Caco-2 (cell line): ENCODE measurements around the gene VPS26B. TPM values are rescaled to one million over a fixed set of nuclear protein-coding genes. Genes with fewer than 3 reads are reported as not detected.

Experiments
- BruUV-seq: library from RNA; stranded (reverse); fragments of 400-500 nt; replicated peaks from 2 replicates; lab custom pipeline; 2021; lab: Mats Ljungman, UMichigan
- CTCF ChIA-PET: fragments of 300-600 bp; sonication (Branson Sonifier 250); formaldehyde crosslinking; loops from one replicate; lab custom pipeline; 2022; ENCODE audit warnings: antibody characterized with exemption; lab: Charles Lee
- POLR2A ChIA-PET: fragments of 300-600 bp; sonication (Branson Sonifier 250); formaldehyde crosslinking; loops from one replicate; lab custom pipeline; 2022; ENCODE audit warnings: antibody characterized with exemption; lab: Charles Lee
- DNase-seq, 2 experiments: peaks; one replicate each; pipeline versions ENCODE4 v3.0.0 to v3.0.0-alpha.2; 2020 to 2022
- H3K27me3 ChIP-seq: replicated peaks from 2 replicates; pipeline ENCODE4 v1.6.0; 2011; ENCODE audit warnings: low read length; ENCODE audit not compliant: control insufficient read depth, insufficient read depth
- H3K36me3 ChIP-seq: 2 replicates; pipeline ENCODE4 v1.5.1; 2011; ENCODE audit warnings: low read length; ENCODE audit not compliant: control insufficient read depth, insufficient read depth
- H3K4me1 ChIP-seq: fragments of 250-450 bp; sonication (Bioruptor Pico); 2 replicates; pipeline ENCODE4 v1.5.1; 2020; ENCODE audit warnings: mild to moderate bottlenecking
- H3K4me3 ChIP-seq: 2 replicates; pipeline ENCODE4 v1.5.1; 2011; ENCODE audit warnings: low read depth, mild to moderate bottlenecking, control low read depth, low read length
- H3K9me3 ChIP-seq: fragments of 250-450 bp; sonication (Bioruptor Pico); 2 replicates; pipeline ENCODE4 v1.5.1; 2020; ENCODE audit warnings: mild to moderate bottlenecking, moderate library complexity
- H3K27ac Mint-ChIP-seq: one replicate; pipeline ENCODE4 v1.8.0; 2022; ENCODE audit warnings: mixed read lengths; ENCODE audit not compliant: unreplicated experiment
- H3K27me3 Mint-ChIP-seq: one replicate; pipeline ENCODE4 v1.8.0; 2022; ENCODE audit warnings: mixed read lengths; ENCODE audit not compliant: insufficient read depth, unreplicated experiment
- H3K36me3 Mint-ChIP-seq: one replicate; pipeline ENCODE4 v1.8.0; 2022; ENCODE audit warnings: mild to moderate bottlenecking, mixed read lengths; ENCODE audit not compliant: insufficient read depth, unreplicated experiment
- H3K4me1 Mint-ChIP-seq: one replicate; pipeline ENCODE4 v1.8.0; 2022; ENCODE audit warnings: low read depth, mixed read lengths; ENCODE audit not compliant: unreplicated experiment
- H3K4me3 Mint-ChIP-seq: one replicate; pipeline ENCODE4 v1.8.0; 2022; ENCODE audit warnings: mild to moderate bottlenecking, moderate library complexity, mixed read lengths; ENCODE audit not compliant: unreplicated experiment
- H3K9me3 Mint-ChIP-seq: one replicate; pipeline ENCODE4 v1.8.0; 2022; ENCODE audit warnings: mixed read lengths; ENCODE audit not compliant: unreplicated experiment
- intact Hi-C: fragments of 100-400 bp; cut with micrococcal nuclease; formaldehyde crosslinking; loops from one replicate; pipeline ENCODE4 v1.10.0; 2022; ENCODE audit not compliant: unreplicated experiment
- total RNA-seq: library from RNA; stranded (reverse); gene quantifications from 2 replicates; pipeline ENCODE4 v1.2.3, GENCODE V29; 2022
- TF ChIP-seq, protein P1 (sequence below), 2 experiments: fragments of 200-600 bp in 1 of 2; IDR thresholded peaks; 1 replicate in 1 of 2; 2 replicates in 1 of 2; pipeline versions ENCODE4 v1.5.1 to v1.8.0; 2011 to 2022; ENCODE audit warnings: antibody characterized with exemption in 1 of 2, control low read depth in 1 of 2, inconsistent platforms in 1 of 2, low read depth in 1 of 2, low read length in 1 of 2, mild to moderate bottlenecking in 1 of 2, moderate library complexity in 1 of 2; ENCODE audit not compliant: insufficient read depth in 1 of 2, severe bottlenecking in 1 of 2, unreplicated experiment in 1 of 2

Gene VPS26B
- total RNA-seq, 1 experiment from 2014 or later, result 78.1 TPM

DNA sequence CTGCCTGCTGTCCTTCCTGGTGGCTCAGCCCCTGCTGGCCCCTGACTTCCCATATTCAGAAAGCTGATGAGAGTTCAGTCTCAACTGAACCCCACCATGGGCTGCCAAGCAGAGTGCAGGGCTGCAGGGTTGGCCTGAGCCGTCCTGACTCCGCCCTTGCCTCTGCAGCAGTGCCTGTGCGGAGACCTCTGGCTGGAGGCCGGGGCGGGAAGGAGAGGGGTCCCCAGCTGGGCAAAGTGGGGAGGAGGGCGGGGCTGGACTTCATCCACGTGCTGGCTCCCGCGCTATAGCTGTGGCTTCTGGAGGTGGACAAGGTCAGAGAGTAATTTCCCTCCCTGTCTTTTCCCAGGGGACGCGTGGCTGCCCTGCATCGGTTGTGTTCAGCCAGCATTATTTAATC, 65.3 kb downstream of the VPS26B start:
- H3K27me3 Mint-ChIP-seq, result peaks cover 11% of the 10 kb centered on the region
- Histone ChIP-seq H3K27me3 (no peaks in the 10 kb centered on the region), H3K4me3 (no peak overlapping the region), H3K36me3 (no peaks in the 10 kb centered on the region), H3K9me3 (no peaks in the 10 kb centered on the region), H3K4me1 (no peaks in the 10 kb centered on the region)
- ChIA-PET POLR2A (no interaction called here), CTCF (interaction anchor here (0.6 kb wide), 1 partner anchor 36 kb away, joined by 7 read pairs; no protein-coding TSS in a partner anchor)
- no peaks in the 10 kb centered on the region for H3K36me3 Mint-ChIP-seq
- DNase-seq, result no peak
- H3K4me3 Mint-ChIP-seq, result no peak overlapping the region
- H3K4me1 Mint-ChIP-seq, result no peaks in the 10 kb centered on the region
- intact Hi-C loops, result no loop called here
- TF ChIP-seq, protein P1, sequence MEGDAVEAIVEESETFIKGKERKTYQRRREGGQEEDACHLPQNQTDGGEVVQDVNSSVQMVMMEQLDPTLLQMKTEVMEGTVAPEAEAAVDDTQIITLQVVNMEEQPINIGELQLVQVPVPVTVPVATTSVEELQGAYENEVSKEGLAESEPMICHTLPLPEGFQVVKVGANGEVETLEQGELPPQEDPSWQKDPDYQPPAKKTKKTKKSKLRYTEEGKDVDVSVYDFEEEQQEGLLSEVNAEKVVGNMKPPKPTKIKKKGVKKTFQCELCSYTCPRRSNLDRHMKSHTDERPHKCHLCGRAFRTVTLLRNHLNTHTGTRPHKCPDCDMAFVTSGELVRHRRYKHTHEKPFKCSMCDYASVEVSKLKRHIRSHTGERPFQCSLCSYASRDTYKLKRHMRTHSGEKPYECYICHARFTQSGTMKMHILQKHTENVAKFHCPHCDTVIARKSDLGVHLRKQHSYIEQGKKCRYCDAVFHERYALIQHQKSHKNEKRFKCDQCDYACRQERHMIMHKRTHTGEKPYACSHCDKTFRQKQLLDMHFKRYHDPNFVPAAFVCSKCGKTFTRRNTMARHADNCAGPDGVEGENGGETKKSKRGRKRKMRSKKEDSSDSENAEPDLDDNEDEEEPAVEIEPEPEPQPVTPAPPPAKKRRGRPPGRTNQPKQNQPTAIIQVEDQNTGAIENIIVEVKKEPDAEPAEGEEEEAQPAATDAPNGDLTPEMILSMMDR (IDR thresholded peaks at IDR 0.05; ENCODE audit: insufficient read depth in 1 of 2, low read depth in 1 of 2, low read length in 1 of 2, severe bottlenecking in 1 of 2, unreplicated experiment in 1 of 2), result no peak
- no peaks in the 10 kb centered on the region for H3K9me3 Mint-ChIP-seq
- no peak overlapping the region for H3K27ac Mint-ChIP-seq
- BruUV-seq, result no TSS peak

DNA sequence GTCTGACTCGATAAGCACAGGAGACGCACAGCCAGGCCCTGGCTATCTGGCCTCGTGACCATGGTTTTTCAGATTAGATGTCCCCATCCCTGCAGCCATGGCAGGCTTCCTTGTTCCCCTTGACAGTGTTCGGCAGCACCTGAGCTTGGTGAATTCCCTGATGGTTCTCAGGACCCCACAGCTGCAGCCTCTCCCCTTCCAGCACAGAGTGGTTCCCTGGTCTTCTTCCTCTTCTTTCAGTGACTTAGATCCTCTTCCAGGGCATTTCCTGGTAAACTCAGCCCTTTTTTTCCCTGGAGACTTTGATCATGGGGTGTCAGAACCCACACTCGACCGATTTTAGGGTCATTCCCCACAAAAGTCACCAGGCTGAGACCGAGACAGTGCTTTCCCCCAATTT, 66.2 kb downstream of the VPS26B start:
- Mint-ChIP-seq H3K27me3 (peaks cover 15% of the 10 kb centered on the region), H3K4me3 (no peak overlapping the region), H3K4me1 (no peaks in the 10 kb centered on the region), H3K27ac (no peak overlapping the region), H3K36me3 (no peaks in the 10 kb centered on the region), H3K9me3 (no peaks in the 10 kb centered on the region)
- intact Hi-C loops, result no loop called here
- no peak for DNase-seq
- CTCF ChIA-PET, result interaction anchor here (0.6 kb wide), 1 partner anchor 35 kb away, joined by 7 read pairs; no protein-coding TSS in a partner anchor
- Histone ChIP-seq H3K4me3 (no peak overlapping the region), H3K9me3 (no peaks in the 10 kb centered on the region), H3K4me1 (no peaks in the 10 kb centered on the region), H3K27me3 (no peaks in the 10 kb centered on the region), H3K36me3 (no peaks in the 10 kb centered on the region)
- POLR2A ChIA-PET, result no interaction called here
- BruUV-seq, result no TSS peak
- TF ChIP-seq, protein P1 (IDR thresholded peaks at IDR 0.05; ENCODE audit: insufficient read depth in 1 of 2, low read depth in 1 of 2, low read length in 1 of 2, severe bottlenecking in 1 of 2, unreplicated experiment in 1 of 2), result no peak

DNA sequence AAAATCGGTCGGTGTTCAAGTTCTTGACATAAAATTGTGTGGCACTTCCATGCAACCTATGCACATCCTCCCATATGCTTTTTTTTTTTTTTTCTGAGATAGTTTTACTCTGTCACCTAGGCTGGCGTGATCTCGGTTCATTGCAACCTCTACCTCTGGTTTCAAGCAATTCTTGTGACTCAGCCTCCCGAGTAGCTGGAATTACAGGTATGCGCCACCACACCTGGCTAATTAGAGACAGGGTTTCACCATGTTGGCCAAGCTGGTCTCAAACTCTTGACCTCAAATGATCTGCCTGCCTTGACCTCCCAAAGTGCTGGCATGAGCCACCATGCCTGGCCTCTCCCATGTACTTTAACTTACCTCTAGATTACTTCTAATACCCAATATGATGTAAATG, 66.7 kb downstream of the VPS26B start:
- Mint-ChIP-seq H3K9me3 (no peaks in the 10 kb centered on the region), H3K4me1 (no peaks in the 10 kb centered on the region), H3K27ac (no peak overlapping the region), H3K27me3 (peaks cover 15% of the 10 kb centered on the region), H3K4me3 (no peak overlapping the region), H3K36me3 (no peaks in the 10 kb centered on the region)
- Histone ChIP-seq H3K9me3 (no peaks in the 10 kb centered on the region), H3K4me3 (no peak overlapping the region), H3K4me1 (no peaks in the 10 kb centered on the region), H3K36me3 (no peaks in the 10 kb centered on the region), H3K27me3 (no peaks in the 10 kb centered on the region)
- ChIA-PET CTCF (no interaction called here), POLR2A (no interaction called here)
- DNase-seq, result no peak
- no TSS peak for BruUV-seq
- intact Hi-C loops, result no loop called here
- TF ChIP-seq, protein P1 (IDR thresholded peaks at IDR 0.05; ENCODE audit: insufficient read depth in 1 of 2, low read depth in 1 of 2, low read length in 1 of 2, severe bottlenecking in 1 of 2, unreplicated experiment in 1 of 2), result no peak
